Mucosa of gallbladder (tissue), 1 donor: Measurements from ENCODE around the gene SPP1. TPM values are rescaled to one million over a fixed set of nuclear protein-coding genes. Genes with fewer than 3 reads are reported as not detected.
"Not testable (repeated sequence)": the region's sequence is repeated elsewhere in the genome, so short reads cannot be mapped to it uniquely, and the experiment has no call there.

ENCODE experiments used
- DNase-seq: peaks from one replicate; pipeline ENCODE4 v3.0.0-alpha.2; 2020; ENCODE audit warnings: low spot score
- total RNA-seq: library from RNA; stranded (reverse); gene quantifications from one replicate; pipeline ENCODE4 v1.2.1, GENCODE V29; 2021
- donor health status: DM: no; HTN: no; CAD: no.

Gene SPP1
- total RNA-seq, 1 donor from 2014 or later: 3,399 TPM

DNA sequence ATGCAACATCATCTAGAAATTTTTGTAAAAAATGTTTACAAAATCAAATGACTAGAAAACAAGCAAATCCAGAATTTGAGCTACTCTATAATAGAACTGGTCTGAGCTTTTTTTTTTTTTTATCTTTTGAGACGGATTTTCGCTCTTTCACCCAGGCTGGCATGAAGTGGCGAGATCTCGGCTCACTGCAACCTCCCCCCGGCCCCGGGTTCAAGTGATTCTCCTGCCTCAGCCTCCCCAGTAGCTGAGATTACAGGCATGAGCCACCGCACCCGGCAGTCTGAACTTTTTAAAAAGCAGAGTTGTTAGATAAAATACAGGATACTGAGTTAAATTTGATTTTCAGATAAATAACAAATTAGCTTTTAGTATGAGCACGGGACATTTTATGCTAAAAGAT is 11.0 kb downstream of the SPP1 start:
- no peak for DNase-seq

DNA sequence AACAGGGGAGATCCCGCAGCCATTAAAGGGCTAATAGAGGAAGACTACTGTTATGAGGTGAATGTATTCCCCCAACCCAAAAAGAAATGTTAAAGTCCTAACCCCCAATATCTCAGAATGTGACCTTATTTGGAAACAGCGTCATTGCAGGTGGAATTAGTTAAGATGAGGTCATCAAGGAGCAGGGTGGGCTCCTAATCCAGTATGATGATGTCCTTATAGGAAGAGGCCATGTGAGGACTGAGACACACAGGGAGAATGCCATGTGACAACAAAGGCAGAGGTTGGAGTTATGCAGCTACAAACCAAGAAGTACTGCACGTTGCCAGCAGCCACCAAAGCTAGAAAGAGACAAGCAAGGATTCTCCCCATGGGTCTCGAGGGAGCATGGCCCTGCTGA is 14.3 kb downstream of the SPP1 start:
- DNase-seq: no peak

DNA sequence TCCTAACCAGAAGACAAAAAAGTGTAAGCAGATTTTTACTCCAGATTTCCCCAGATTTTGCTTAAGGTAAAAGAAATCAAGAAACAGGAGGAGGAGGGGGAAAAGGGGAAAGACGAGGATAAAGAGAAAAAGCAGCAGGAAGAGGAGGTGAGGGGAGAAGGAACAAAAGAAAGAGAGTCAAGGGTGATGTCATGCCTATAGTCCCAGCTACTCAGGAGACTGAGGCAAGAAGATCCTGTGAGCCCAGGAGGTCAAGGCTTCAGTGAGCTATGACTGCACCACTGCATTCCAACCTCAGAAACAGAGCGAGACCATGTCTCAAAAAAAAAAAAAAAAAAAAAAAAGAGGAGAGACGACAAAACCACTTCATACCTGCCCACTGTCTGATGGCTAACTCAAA is 19.9 kb downstream of the SPP1 start:
- DNase-seq: no peak

DNA sequence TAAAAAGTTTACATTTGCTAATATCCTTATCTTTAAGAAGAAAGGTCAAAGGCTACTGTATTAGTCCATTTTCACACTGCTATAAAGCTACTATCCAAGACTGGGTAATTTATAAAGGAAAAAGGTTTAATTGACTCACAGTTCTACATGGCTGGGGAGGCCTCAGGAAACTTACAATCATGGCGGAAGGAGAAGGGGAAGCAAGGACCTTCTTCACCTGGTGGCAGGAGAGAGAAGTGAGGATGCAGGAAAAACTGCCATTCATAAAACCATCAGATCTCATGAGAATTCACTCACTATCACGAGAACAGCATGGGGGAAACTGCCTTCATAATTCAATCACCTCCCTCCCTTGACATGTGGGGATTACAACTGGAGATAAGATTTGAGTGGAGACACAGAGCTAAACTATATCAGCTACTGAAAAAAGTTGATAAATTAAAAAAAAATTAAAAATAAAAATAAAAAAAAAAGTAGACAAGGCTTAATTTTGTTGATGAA is 23.7 kb downstream of the SPP1 start:
- DNase-seq: not testable (repeated sequence)

DNA sequence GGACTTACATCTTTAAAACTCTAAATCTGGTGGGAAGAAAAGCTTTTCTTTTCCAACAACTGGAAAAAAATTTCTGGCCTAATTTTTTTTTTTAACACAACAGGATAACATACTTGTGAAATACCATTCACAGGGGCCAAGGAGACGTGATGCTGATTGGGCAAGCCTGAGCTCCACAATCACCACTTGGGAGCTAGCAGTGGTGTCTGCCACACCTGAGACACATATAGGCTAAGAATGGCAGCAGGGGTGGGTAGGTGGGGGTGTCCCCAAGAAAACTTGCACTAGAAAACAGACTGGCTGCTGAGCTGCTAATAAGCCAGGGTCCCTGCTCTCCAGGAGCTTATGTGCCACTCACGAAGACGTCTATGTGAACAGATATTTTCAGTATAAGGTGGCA is 26.4 kb downstream of the SPP1 start:
- no peak for DNase-seq

DNA sequence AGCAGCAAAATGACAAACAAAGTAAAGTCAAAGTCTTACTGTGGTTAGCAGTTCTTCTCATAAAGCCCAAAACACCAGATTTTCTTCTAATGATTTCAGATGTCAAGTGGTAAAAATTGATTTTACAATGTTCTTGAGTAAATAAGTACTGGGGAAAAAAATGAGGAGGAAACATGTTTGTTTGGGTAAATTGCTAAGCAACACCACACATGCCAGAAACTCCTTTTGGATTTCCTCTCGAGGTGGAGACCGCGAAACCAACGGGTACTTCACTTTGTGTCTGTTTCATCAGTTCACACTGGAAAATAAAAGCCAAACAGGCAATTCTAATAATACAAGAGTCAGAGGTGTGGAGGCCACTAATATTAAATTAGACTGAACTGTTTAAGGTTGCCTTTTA is 27.3 kb downstream of the SPP1 start:
- DNase-seq: no peak

DNA sequence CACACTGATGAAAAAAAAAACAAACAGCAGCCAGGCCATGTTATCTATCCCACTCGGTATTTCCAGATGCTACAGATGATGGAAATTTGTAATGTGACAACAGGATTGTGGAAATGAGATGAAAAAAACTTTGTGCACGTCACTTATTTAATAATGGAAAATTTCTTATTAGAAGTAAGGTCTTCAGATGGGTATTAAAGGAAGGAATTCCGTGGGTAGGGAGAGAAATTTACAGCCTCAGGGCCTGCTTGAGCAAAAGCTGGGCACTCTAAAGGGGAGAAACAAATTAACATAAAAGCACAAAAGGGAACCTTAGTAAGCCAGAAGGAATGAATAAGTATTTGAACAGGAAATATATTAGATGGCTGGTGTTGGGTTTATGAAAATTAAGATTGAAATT is 27.7 kb downstream of the SPP1 start:
- no peak for DNase-seq

DNA sequence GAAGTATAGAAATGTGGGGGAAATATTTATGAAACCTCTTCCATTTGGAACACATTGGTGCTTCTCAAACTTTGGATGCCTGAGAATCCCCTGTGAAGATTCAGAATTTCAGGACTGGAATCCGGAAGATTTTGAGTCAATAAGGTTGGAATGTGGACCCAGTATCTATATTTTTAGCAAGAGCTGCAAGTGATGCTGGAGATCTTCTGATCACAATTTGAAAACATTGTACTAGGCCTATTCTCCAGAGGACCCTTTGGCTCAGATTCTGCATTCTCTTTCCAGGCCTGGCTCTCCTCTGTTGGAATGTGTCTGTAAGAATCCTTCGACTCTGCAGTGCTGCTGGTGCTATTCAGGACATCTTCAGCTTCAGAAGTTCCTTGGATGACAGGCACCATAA is 29.6 kb downstream of the SPP1 start:
- DNase-seq: peak; percentile 26

DNA sequence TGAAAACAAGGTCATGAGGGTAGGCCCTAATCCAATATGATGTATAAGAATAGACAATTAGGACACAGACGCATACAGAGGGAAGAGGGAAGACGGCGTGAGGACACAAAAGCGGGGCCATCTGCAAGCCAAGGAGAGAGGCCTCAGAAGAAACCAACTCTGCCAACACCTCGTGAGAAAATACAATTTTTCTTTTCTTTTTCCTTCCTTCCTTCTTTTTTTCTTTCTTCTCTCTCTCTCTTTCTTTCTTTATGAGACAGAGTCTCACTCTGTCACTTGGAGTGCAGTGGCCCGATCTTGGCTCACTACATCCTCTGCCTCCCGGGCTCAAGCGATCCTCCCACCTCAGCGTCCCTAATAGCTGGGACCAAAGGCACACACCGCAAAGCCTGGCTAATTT is 30.4 kb downstream of the SPP1 start:
- DNase-seq: no peak

DNA sequence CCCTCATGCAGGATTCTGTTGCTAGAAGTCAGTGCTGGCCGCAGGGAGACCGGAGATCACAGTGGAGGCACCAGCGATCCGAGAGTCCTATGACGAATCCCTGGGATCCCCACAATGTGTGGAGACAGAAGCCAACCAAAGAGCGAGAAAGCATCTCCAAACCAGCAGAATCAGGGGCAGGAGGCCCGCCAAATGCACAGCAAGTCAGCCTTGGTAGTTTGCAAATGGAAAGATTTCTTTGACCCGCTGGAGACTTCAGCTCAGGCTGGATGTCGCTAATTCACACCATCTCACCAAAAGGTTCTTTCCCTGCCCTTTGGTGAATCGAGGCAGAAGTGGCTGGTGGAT is 31.4 kb downstream of the SPP1 start:
- no peak for DNase-seq

DNA sequence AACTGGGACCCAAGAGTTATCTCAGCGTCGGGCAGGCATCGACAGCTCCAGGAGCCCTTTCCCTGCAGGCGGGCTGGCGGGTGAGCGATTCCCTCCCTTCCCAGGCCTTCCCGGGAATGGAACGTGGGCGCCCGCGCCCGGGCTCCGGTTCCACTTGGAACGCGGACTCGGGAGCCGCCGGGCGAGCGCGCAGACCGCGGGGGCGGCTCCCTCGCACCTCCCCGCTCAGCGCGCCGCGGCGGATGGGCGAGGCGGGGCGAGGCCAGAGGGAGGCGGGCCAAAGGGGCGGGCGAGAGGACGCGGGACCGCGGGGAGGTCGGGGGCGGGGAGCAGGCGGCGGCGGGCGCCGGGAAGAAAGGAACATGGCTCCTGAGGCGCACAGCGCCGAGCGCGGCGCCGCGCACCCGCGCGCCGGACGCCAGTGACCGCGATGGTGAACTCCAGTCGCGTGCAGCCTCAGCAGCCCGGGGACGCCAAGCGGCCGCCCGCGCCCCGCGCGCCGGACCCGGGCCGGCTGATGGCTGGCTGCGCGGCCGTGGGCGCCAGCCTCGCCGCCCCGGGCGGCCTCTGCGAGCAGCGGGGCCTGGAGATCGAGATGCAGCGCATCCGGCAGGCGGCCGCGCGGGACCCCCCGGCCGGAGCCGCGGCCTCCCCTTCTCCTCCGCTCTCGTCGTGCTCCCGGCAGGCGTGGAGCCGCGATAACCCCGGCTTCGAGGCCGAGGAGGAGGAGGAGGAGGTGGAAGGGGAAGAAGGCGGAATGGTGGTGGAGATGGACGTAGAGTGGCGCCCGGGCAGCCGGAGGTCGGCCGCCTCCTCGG is 32.0 kb downstream of the SPP1 start, which contains the start of gene PKD2:
PKD2 (plus strand) TSS at position 332 of the 818 bp plus-strand sequence; CDS start at position 431, 99 bp downstream.
- peak; percentile 85 for DNase-seq

DNA sequence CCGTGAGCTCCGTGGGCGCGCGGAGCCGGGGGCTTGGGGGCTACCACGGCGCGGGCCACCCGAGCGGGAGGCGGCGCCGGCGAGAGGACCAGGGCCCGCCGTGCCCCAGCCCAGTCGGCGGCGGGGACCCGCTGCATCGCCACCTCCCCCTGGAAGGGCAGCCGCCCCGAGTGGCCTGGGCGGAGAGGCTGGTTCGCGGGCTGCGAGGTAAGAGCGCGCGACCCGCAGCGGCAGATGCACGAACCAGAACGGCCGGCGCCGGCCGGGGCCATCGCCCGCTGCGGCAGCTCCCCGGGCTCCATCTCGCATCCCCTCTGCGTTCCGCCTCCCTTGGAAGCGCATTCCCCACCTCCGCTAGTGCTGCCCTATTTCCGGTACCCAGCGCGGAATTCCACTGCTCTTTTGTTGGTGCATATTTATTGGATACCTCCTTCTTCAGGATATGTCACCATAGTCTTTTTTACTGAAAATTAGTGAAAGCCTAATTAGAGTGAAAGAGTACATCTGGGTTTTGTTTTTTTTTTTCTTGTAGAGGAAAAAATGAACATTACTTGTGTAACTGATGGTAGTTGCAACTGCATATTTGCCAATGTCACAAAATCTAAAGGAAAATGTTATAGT is 32.7 kb downstream of the SPP1 start:
- DNase-seq: no peak

DNA sequence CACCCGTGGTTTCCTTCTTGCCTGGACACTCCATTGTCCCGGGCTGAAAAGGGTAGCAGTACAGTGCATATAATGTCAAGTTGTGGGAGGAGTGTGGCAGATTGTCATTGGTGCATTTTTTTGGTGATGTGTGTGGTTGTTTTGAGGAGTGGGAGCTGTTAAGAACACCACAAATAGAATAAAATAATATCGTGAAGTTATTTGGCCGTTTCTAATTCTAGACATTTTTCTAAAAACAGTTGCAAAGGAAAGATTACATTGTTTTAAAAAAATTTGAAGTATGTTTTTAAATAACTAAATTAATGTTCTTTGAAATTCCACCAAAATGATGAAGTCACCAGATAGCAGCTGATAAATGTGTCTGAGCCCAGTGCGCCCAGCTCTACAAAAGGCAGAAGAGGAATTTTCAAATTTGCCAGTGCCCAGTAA is 33.2 kb downstream of the SPP1 start:
- DNase-seq: no peak

DNA sequence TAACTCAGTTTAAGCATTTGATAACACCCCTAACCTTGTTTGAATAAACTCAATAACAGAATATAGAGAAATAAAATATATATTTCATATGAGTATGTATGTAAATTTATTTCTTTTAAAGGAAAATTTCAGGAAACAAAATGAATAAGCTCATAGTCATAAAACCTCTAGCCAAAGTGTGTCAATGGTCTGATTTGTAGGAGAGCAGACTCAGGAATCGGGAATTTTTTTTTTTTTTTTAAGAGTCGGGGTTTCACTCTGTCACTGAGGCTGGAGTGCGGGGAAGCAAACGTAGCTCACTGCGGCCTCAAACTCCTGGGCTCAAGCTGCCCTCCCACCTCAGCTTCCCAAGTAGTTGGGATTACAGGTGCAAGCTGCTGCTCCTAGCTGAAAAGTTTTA is 34.4 kb downstream of the SPP1 start:
- no peak for DNase-seq

DNA sequence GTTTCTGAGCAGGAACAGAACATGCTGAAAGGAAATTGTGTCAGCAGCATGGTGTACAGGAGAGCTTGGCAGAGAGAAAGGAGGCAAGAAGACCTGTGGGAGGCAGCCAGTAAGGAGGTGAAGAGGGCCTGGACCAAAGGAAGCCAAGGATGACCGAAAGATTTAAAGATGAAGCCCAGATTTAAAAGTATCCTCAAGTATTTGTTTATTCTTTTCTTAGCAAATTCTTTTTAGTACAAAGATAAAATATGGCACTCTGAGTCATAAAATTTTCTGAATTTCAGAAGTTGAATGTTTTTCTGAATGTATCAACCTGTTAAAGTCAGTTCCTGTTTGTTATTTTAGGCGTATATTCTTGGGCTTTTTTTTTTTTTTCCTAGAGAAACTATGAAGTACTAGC is 35.5 kb downstream of the SPP1 start:
- DNase-seq: no peak

DNA sequence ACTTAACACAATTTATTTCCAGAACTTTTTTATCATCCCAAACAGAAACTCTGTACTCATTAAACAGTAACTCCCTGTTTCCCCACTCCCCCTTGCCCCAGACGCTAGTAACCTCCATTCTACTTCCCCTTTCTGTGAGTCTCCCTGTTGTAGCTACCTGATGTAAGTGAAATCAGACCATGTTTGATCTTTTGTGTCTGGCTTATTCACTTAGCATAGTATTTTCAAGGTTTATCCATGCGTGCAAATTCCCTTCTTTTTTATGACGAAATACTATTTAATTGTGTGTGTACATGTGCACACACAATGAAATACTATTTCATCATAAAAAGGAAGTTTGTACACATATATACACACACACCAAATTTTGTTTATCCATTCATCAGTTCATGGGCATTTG is 37.1 kb downstream of the SPP1 start:
- DNase-seq: no peak

DNA sequence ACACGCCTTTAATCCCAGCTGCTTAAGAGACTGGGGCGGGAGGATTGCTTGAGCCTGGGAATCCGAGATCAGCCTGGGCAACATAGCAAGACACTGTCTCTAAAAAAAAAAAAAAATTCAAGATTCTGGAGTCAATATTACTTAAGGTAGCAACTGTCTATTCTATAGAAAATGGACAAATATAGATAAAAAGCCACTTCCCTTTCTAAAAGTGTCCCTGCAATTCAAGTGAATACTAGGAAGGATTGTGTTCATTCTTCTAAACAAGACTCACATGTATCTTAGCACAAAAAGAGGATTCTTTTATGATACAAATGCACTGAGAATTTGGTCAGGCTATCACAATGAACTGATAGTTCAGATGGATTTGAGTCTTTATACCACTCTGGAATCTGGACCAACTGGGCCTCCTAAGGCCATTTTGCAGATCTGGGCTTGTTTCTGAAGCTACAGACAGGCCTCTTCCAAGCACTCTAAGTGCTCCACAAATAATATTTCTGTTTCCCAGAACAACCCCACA is 38.9 kb downstream of the SPP1 start:
- no peak for DNase-seq

DNA sequence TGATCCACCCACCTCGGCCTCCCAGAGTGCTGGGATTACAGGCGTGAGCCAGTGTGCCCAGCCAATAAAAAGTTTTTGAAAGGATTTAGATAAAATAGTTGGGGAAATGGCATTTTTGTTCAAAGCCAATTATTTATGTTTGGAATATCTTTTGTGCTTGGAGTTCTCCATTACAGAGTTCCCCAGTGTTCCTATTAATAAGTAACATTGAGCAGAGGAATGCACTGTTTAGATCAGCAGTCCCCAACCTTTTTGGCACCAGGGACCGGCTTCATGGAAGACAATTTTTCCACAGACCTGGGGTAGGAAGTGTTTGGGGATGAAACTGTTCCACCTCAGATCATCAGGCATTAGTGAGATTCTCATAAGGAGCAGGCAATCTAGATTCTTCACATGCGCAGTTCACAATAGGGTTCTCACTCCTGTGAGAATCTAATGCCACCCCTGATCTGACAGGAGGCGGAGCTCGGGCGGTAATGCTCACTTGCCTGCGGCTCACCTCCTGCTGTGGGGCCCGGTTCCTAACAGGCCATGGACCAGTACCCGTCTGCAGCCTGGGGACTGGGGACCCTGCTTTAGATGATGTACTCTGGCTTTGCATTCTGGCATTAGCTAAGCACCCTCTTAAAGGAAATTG is 40.3 kb downstream of the SPP1 start:
- no peak for DNase-seq

DNA sequence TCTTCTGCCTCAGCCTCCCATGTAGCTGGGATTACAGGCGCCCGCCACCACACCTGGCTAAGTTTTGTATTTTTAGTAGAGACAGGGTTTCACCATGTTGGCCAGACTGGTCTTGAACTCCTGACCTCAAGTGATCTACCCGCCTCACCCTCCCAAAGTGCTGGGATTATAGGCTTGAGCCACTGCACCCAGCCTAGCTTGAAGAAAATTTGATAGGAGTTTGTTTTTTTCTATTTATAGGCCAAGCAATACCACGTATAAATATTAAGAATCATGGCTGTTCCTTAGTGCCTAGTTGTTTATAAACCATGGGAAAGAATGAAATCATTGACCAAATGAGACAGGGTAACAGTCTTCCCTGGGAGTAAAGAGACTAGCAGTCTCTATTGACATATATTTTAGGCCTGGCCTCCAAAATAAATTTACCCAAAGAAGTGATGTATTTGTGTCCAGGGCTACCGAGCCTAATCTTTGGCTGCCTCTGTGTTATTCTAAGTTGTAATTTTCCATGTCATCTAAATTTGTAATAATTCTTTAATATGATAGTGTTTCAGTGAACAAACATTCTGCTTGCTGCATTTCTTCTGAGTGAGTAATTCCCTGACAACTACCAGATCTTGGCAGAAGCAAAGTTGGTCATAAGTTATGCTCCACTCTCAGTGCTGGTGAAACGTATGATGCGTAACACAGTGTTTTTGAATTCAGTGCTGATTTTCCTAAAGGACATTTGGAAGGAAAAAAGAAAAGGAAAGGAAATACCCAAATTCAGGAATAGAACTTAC is 42.2 kb downstream of the SPP1 start:
- no peak for DNase-seq

DNA sequence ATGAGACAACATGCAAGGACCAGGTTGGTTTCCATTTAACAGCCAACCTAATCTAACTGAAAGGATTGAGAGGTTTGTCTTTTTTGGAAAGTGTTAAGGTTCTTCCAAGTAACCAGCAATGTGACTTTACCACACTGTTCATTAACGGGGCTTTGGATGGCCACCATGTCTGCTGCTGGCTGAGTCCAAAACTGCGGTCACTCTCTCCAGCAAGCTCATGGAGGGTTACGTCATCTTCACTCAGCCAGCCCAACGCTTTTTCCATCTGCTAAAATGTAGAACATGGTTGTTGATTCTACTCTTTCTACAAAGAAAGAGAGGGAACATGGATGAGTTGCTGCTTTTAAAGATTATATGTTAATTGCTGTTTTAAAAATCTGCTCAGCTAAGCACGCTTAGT is 43.0 kb downstream of the SPP1 start:
- DNase-seq: no peak

DNA sequence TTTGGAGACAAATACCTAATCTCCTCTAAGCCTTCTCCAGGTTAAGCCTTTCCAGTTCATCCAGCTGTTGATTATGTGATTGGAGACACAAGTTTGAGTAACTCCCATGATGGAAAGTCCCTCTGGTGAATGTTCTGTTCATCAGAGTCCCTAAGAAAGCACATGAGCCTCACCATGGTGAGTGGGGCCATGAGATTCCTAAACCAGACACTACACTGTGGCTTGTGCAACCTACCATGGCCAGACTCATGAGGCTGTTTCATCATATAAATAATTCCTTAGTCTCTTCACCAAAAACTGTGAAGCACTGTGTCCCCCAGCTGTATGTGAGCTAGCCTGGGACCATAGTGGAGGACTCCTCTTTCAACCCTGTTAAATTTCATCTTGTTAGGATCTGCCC is 46.3 kb downstream of the SPP1 start:
- no peak for DNase-seq

DNA sequence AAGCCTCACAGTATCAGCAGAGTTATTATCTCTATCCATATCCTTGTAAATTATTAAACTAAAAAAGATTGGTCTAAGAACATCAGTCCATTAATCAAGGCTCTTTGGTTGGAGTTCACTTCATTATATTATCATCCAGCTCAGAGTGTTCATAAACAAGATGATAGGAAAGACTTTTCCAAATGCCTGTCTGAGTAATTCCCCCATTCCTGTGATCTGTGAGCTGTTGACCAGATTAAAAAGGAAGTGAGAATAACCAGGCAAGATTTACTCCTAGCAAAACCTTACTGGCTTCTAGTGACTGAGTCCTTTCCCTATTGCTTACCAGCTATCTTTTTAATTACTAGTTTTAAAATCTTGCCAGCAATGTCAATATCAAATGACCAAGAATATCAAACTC is 46.8 kb downstream of the SPP1 start:
- DNase-seq: no peak
